Suprapubic skin (tissue), 4 donors: ENCODE data around the gene NCOA1.

ENCODE experiments used
- EP300 ChIP-seq: sonication (generic); formaldehyde crosslinking; IDR thresholded peaks from one replicate; pipeline ENCODE4 v1.6.1; 2017; ENCODE audit warnings: antibody characterized with exemption
- POLR2A ChIP-seq, 2 donors: fragments of 450-650 bp; IDR thresholded peaks; one replicate each; pipeline ENCODE4 v1.6.1; 2017; ENCODE audit warnings: antibody characterized with exemption in 2 of 2, mild to moderate bottlenecking in 2 of 2, moderate library complexity in 2 of 2
- POLR2AphosphoS5 ChIP-seq, 3 donors: sonication (generic); formaldehyde crosslinking; IDR thresholded peaks; one replicate each; pipeline ENCODE4 v1.6.1; 2017; ENCODE audit warnings: antibody characterized with exemption in 3 of 3
- TF ChIP-seq, protein P1 (sequence below), 2 donors: fragments of 200-600 bp in 1 of 2; fragments of 450-650 bp in 1 of 2; sonication (generic) in 1 of 2; IDR thresholded peaks; one replicate each; pipeline ENCODE4 v1.5.1; 2016 to 2019; ENCODE audit warnings: antibody characterized with exemption in 2 of 2, mild to moderate bottlenecking in 1 of 2, moderate library complexity in 1 of 2

DNA sequence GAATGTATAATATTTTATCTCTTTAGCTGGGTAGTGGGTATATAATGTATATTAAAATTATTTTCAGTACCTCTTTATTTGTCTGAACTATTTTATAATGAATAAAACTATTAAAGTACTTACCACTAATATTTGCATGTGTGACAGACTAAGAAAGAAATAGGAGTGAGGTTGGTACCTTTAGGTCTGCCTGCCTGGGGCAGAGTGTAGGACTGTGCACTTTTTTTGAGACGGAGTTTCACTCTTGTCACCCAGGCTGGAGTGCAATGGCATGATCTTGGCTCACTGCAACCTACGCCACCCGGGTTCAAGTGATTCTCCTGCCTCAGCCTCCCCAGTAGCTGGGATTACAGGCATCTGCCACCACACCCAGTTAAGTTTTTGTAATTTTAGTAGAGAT is 18.8 kb downstream of the NCOA1 start:
- TF ChIP-seq, protein P1, sequence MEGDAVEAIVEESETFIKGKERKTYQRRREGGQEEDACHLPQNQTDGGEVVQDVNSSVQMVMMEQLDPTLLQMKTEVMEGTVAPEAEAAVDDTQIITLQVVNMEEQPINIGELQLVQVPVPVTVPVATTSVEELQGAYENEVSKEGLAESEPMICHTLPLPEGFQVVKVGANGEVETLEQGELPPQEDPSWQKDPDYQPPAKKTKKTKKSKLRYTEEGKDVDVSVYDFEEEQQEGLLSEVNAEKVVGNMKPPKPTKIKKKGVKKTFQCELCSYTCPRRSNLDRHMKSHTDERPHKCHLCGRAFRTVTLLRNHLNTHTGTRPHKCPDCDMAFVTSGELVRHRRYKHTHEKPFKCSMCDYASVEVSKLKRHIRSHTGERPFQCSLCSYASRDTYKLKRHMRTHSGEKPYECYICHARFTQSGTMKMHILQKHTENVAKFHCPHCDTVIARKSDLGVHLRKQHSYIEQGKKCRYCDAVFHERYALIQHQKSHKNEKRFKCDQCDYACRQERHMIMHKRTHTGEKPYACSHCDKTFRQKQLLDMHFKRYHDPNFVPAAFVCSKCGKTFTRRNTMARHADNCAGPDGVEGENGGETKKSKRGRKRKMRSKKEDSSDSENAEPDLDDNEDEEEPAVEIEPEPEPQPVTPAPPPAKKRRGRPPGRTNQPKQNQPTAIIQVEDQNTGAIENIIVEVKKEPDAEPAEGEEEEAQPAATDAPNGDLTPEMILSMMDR (IDR thresholded peaks at IDR 0.05): no peak
- no peak for TF ChIP-seq POLR2A (IDR thresholded peaks at IDR 0.05)
- no peak for TF ChIP-seq POLR2AphosphoS5 (IDR thresholded peaks at IDR 0.05)
- TF ChIP-seq EP300: no peak
